Endodermal cell (in vitro differentiated cells): Measurements from ENCODE around the gene PGAM1. TPM values are rescaled to one million over a fixed set of nuclear protein-coding genes. Genes with fewer than 3 reads are reported as not detected.

Experiments used
- DNase-seq: peaks from one replicate; pipeline ENCODE4 v3.0.0-alpha.2; 2017
- H3K27ac ChIP-seq: 2 replicates; pipeline ENCODE4 v1.5.1; 2013; ENCODE audit warnings: mild to moderate bottlenecking, low read depth, low read length, moderate library complexity
- H3K27me3 ChIP-seq: 2 replicates; pipeline ENCODE4 v1.6.1; 2013; ENCODE audit warnings: mild to moderate bottlenecking, low read length, moderate library complexity; ENCODE audit not compliant: insufficient read depth, control insufficient read depth, poor library complexity, severe bottlenecking
- H3K36me3 ChIP-seq: 2 replicates; pipeline ENCODE4 v1.7.0; 2013; ENCODE audit warnings: mild to moderate bottlenecking, low read length, moderate library complexity; ENCODE audit not compliant: control insufficient read depth, insufficient read depth
- H3K4me1 ChIP-seq: one replicate; pipeline ENCODE4 v1.7.0; 2013; ENCODE audit warnings: low read length; ENCODE audit not compliant: control insufficient read depth, insufficient read depth
- H3K4me3 ChIP-seq: 2 replicates; pipeline ENCODE4 v1.5.1; 2013; ENCODE audit warnings: mild to moderate bottlenecking, low read length, moderate library complexity
- H3K9ac ChIP-seq: 2 replicates; pipeline ENCODE4 v1.6.1; 2013; ENCODE audit warnings: mild to moderate bottlenecking, low read length, moderate library complexity; ENCODE audit not compliant: poor library complexity, severe bottlenecking; ENCODE audit errors: extremely low read depth
- H3K9me3 ChIP-seq: 2 replicates; pipeline ENCODE4 v1.6.1; 2013; ENCODE audit warnings: mild to moderate bottlenecking, low read length, moderate library complexity; ENCODE audit not compliant: control insufficient read depth
- H3K27ac Mint-ChIP-seq: 2 replicates; pipeline ENCODE4 v1.8.0; 2020; ENCODE audit warnings: mixed read lengths
- H3K27me3 Mint-ChIP-seq: 2 replicates; pipeline ENCODE4 v1.8.0; 2021; ENCODE audit warnings: mild to moderate bottlenecking, mixed read lengths; ENCODE audit not compliant: insufficient read depth
- H3K36me3 Mint-ChIP-seq: 2 replicates; pipeline ENCODE4 v1.8.0; 2020; ENCODE audit warnings: low read depth, mixed read lengths
- H3K4me1 Mint-ChIP-seq: 2 replicates; pipeline ENCODE4 v1.8.0; 2020; ENCODE audit warnings: mixed read lengths
- H3K4me3 Mint-ChIP-seq: 2 replicates; pipeline ENCODE4 v1.8.0; 2020; ENCODE audit warnings: mild to moderate bottlenecking, moderate library complexity, mixed read lengths
- H3K9me3 Mint-ChIP-seq: 2 replicates; pipeline ENCODE4 v1.8.0; 2020; ENCODE audit warnings: mild to moderate bottlenecking, mixed read lengths
- WGBS, 2 experiments: methylation state at CpG; one replicate each; pipeline versions ENCODE4 v1.1.5 to v1.1.7; 2013; ENCODE audit warnings: missing lambda C conversion rate in 2 of 2, mixed read lengths in 1 of 2; ENCODE audit not compliant: insufficient coverage in 1 of 2, insufficient read length in 1 of 2; 5-methylcytosine and 5-hydroxymethylcytosine counted together
- total RNA-seq, 2 donors: library from RNA; stranded (reverse); fragmentation: NEBNext Ultra II Directional in 1 of 2; extraction: Animal tissue kit (Norgen Biotek cat#: 25700) in 1 of 2; gene quantifications; 2 replicates in 1 of 2; 3 replicates in 1 of 2; pipeline ENCODE4 v1.2.1, GENCODE V29; 2021
- TF ChIP-seq, protein P1 (sequence below): fragments of 200-600 bp; sonication (generic); conservative IDR thresholded peaks from 2 replicates; pipeline ENCODE4 v1.5.0; 2021; ENCODE audit warnings: antibody characterized with exemption, mild to moderate bottlenecking

PGAM1 gene
- total RNA-seq, 2 donors from 2014 or later = 490 to 499 TPM

DNA sequence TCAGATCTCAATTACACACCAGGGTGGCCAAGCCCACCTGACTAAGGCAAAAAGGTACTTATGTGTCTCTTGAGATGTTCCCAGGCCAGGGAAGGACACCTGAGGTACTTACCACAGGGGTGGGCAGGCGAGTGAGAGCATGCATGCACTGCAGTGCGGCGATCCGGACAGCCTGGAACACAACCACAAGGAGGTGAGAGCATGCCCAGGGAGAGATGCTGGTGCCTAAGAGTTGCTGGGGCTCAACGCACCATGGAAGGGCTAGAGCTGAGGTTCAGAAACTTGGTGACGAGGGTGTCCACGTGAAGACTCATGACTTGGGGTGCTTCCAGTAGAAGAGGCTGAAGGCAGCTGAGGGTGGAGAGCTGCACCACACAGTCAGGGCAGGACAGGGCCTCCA is 33.1 kb downstream of the PGAM1 start:
- H3K4me1 ChIP-seq = no peaks in the 10 kb centered on the region
- no peak overlapping the region for H3K9ac ChIP-seq
- TF ChIP-seq, protein P1, sequence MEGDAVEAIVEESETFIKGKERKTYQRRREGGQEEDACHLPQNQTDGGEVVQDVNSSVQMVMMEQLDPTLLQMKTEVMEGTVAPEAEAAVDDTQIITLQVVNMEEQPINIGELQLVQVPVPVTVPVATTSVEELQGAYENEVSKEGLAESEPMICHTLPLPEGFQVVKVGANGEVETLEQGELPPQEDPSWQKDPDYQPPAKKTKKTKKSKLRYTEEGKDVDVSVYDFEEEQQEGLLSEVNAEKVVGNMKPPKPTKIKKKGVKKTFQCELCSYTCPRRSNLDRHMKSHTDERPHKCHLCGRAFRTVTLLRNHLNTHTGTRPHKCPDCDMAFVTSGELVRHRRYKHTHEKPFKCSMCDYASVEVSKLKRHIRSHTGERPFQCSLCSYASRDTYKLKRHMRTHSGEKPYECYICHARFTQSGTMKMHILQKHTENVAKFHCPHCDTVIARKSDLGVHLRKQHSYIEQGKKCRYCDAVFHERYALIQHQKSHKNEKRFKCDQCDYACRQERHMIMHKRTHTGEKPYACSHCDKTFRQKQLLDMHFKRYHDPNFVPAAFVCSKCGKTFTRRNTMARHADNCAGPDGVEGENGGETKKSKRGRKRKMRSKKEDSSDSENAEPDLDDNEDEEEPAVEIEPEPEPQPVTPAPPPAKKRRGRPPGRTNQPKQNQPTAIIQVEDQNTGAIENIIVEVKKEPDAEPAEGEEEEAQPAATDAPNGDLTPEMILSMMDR = no peak
- Mint-ChIP-seq H3K27me3 (no peaks in the 10 kb centered on the region), H3K36me3 (peaks cover 82% of the 10 kb centered on the region), H3K4me1 (no peaks in the 10 kb centered on the region), H3K4me3 (no peak overlapping the region), H3K27ac (no peak overlapping the region), H3K9me3 (no peaks in the 10 kb centered on the region)
- no peaks in the 10 kb centered on the region for H3K27me3 ChIP-seq
- no peak overlapping the region for H3K4me3 ChIP-seq
- H3K9me3 ChIP-seq = no peaks in the 10 kb centered on the region
- WGBS, 2 experiments = 94 to 100% methylated on average over 2 to 7 of the region's 7 CpGs
- no peak overlapping the region for H3K27ac ChIP-seq
- H3K36me3 ChIP-seq = peaks cover 95% of the 10 kb centered on the region
- DNase-seq = no peak

DNA sequence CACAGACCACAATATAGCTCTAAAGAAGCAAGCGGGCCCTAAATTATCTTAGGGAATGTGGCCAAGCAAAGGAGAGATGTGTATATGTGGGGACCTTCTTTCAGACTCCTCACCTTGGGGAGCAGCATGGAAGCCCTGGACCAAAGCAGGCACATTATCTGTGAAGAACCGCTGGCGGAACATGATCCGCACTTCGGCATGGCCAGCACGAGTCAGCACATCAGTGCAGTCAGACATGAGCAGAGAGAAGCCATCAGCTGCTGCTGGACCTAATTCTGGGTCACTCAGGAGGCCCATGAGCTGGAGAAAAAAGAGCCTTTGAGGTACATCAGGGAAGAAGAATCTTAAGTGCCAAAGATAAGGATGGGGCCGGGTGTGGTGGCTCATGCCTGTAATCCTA is 33.9 kb downstream of the PGAM1 start:
- WGBS, 2 experiments = 76 to 84% methylated on average over 6 to 7 of the region's 7 CpGs
- peaks cover 93% of the 10 kb centered on the region for H3K36me3 ChIP-seq
- H3K27ac Mint-ChIP-seq = no peak overlapping the region

DNA sequence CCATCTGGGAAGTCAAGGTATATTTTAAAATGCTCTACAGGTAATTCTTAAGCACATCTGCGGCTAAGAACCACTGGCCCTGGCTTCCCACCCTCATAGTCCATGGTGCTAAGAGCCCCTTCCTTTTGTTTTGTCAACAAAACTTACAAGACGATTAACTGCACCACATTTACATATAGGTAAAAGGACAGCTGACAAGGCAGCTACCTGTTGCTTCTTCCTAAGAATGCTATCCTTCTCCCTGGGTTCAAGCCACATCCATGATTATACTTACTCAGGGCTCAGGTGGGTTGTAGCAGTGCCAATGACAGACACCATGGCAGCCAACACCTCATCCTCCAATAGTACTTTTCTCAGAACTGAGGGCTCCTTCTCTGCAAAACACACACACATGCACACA is 36.3 kb downstream of the PGAM1 start:
- TF ChIP-seq, protein P1 = no peak
- H3K27ac Mint-ChIP-seq = no peak overlapping the region
- no peaks in the 10 kb centered on the region for H3K4me1 ChIP-seq
- H3K9ac ChIP-seq = no peak overlapping the region
- DNase-seq = no peak
- H3K4me3 ChIP-seq = no peak overlapping the region
- no peaks in the 10 kb centered on the region for H3K27me3 Mint-ChIP-seq
- no peaks in the 10 kb centered on the region for H3K9me3 ChIP-seq
- no peaks in the 10 kb centered on the region for H3K9me3 Mint-ChIP-seq
- H3K4me1 Mint-ChIP-seq = no peaks in the 10 kb centered on the region
- 96 to 100% methylated on average over 2 of the region's 2 CpGs for WGBS, 2 experiments
- no peak overlapping the region for H3K4me3 Mint-ChIP-seq
- peaks cover 75% of the 10 kb centered on the region for H3K36me3 Mint-ChIP-seq
- H3K27me3 ChIP-seq = no peaks in the 10 kb centered on the region
- no peak overlapping the region for H3K27ac ChIP-seq
- peaks cover 92% of the 10 kb centered on the region for H3K36me3 ChIP-seq

More for the DNA sequence above, 33.9 kb downstream of the PGAM1 start:
- H3K27me3 Mint-ChIP-seq = no peaks in the 10 kb centered on the region
- no peak overlapping the region for H3K4me3 Mint-ChIP-seq
- H3K4me1 Mint-ChIP-seq = no peaks in the 10 kb centered on the region
- no peaks in the 10 kb centered on the region for H3K9me3 Mint-ChIP-seq
- H3K36me3 Mint-ChIP-seq = peaks cover 82% of the 10 kb centered on the region
- H3K4me1 ChIP-seq = no peaks in the 10 kb centered on the region
- no peak overlapping the region for H3K27ac ChIP-seq
- no peaks in the 10 kb centered on the region for H3K27me3 ChIP-seq
- H3K9me3 ChIP-seq = no peaks in the 10 kb centered on the region
- H3K9ac ChIP-seq = no peak overlapping the region
- no peak overlapping the region for H3K4me3 ChIP-seq
- TF ChIP-seq, protein P1 = no peak
- DNase-seq = no peak
